Tibial artery (tissue), 4 donors: ENCODE data around the gene CENPL.
"Not testable (repeated sequence)": the region's sequence is repeated elsewhere in the genome, so short reads cannot be mapped to it uniquely, and the experiment has no call there.

Experiments
- DNase-seq, 2 donors: peaks; one replicate each; pipeline ENCODE4 v3.0.0-alpha.2; 2019
- H3K27ac ChIP-seq, 2 donors: fragments of 200-600 bp; sonication (generic) in 1 of 2; 1 replicate in 1 of 2; 2 replicates in 1 of 2; pipeline ENCODE4 v1.5.1; 2018 to 2019; ENCODE audit warnings: mild to moderate bottlenecking in 1 of 2
- H3K27me3 ChIP-seq, 2 donors: fragments of 200-600 bp; sonication (generic) in 1 of 2; one replicate each; pipeline versions ENCODE4 v1.5.1 to v1.6.0; 2016 to 2019
- H3K36me3 ChIP-seq, 3 donors: fragments of 200-600 bp; sonication (generic) in 2 of 3; one replicate each; pipeline ENCODE4 v1.5.1; 2016 to 2019; ENCODE audit warnings: mild to moderate bottlenecking in 2 of 3
- H3K4me1 ChIP-seq, 4 donors: fragments of 200-600 bp; sonication (generic) in 2 of 4; 1 replicate in 3 of 4; 2 replicates in 1 of 4; pipeline ENCODE4 v1.5.1; 2016 to 2019
- H3K4me3 ChIP-seq, 2 donors: fragments of 200-600 bp; sonication (generic) in 1 of 2; 1 replicate in 1 of 2; 2 replicates in 1 of 2; pipeline ENCODE4 v1.5.1; 2018 to 2019; ENCODE audit warnings: mild to moderate bottlenecking in 2 of 2
- H3K9me3 ChIP-seq, 3 donors: fragments of 200-600 bp; sonication (generic) in 1 of 3; one replicate each; pipeline ENCODE4 v1.5.1; 2016 to 2019
- CTCF ChIP-seq, 2 experiments: fragments of 200-600 bp in 1 of 2; fragments of 450-650 bp in 1 of 2; IDR thresholded peaks; one replicate each; pipeline ENCODE4 v1.5.1; 2017 to 2019; ENCODE audit warnings: antibody characterized with exemption in 2 of 2, mild to moderate bottlenecking in 1 of 2, moderate library complexity in 1 of 2
- intact Hi-C: fragments of 100-400 bp; cut with DNase I; formaldehyde crosslinking; loops from one replicate; pipeline ENCODE4 v1.15.0; 2023; ENCODE audit warnings: low total_unique reads

CENPL gene

GRCh38 chr1:173865468-173866164 is 40.9 kb upstream of the CENPL start:
- no peak for DNase-seq
- Histone ChIP-seq H3K4me3 (no peak overlapping the region), H3K36me3 (peaks cover 27 to 58% (median 51%) of the 10 kb centered on the region in 3 donors), H3K27me3 (no peaks in the 10 kb centered on the region), H3K4me1 (peaks cover 0 to 29% (median 8%) of the 10 kb centered on the region in 4 donors), H3K9me3 (no peaks in the 10 kb centered on the region), H3K27ac (peak overlapping the region in 1 of 2 donors; percentile 94)
- intact Hi-C loops, result loop anchor here (5.0 to 10.0 kb wide), 2 partner anchors 38 to 159 kb away; partner anchors contain the start of gene RC3H1
- TF ChIP-seq CTCF (IDR thresholded peaks at IDR 0.05), result no peak

- peaks cover 30 to 65% (median 61%) of the 10 kb centered on the region in 3 donors for H3K36me3 ChIP-seq
Observed at GRCh38 chr1:173864179-173864867, 39.6 kb upstream of the CENPL start.

GRCh38 chr1:173863224-173864161 is 38.8 kb upstream of the CENPL start:
- H3K27me3 ChIP-seq, result no peaks in the 10 kb centered on the region
- peaks cover 39 to 74% (median 67%) of the 10 kb centered on the region in 3 donors for H3K36me3 ChIP-seq
- intact Hi-C loops, result loop anchor here (10.0 kb wide), 1 partner anchor 161 kb away; the partner anchor contains the start of gene RC3H1
- DNase-seq, result no peak
- no peaks in the 10 kb centered on the region for H3K9me3 ChIP-seq
- H3K27ac ChIP-seq, result no peak overlapping the region
- TF ChIP-seq CTCF (IDR thresholded peaks at IDR 0.05), result no peak
- H3K4me3 ChIP-seq, result no peak overlapping the region
- H3K4me1 ChIP-seq, result peaks cover 0 to 18% (median 8%) of the 10 kb centered on the region in 4 donors

More at GRCh38 chr1:173864179-173864867, 39.6 kb upstream of the CENPL start:
- intact Hi-C loops, result loop anchor here (10.0 kb wide), 1 partner anchor 160 kb away; the partner anchor contains the start of gene RC3H1
- TF ChIP-seq CTCF (IDR thresholded peaks at IDR 0.05), result no peak
- H3K27ac ChIP-seq, result no peak overlapping the region
- no peaks in the 10 kb centered on the region for H3K27me3 ChIP-seq
- no peaks in the 10 kb centered on the region for H3K9me3 ChIP-seq
- H3K4me3 ChIP-seq, result no peak overlapping the region
- DNase-seq, result no peak
- peaks cover 0 to 23% (median 8%) of the 10 kb centered on the region in 4 donors for H3K4me1 ChIP-seq

GRCh38 chr1:173862769-173863223 is 38.1 kb upstream of the CENPL start:
- H3K27me3 ChIP-seq, result no peaks in the 10 kb centered on the region
- H3K9me3 ChIP-seq, result no peaks in the 10 kb centered on the region
- intact Hi-C loops, result loop anchor here (10.0 kb wide), 1 partner anchor 162 kb away; the partner anchor contains the start of gene RC3H1
- no peak overlapping the region for H3K27ac ChIP-seq
- H3K4me3 ChIP-seq, result no peak overlapping the region
- H3K36me3 ChIP-seq, result peaks cover 40 to 80% (median 74%) of the 10 kb centered on the region in 3 donors
- DNase-seq, result no peak
- H3K4me1 ChIP-seq, result peaks cover 0 to 18% (median 8%) of the 10 kb centered on the region in 4 donors
- TF ChIP-seq CTCF (IDR thresholded peaks at IDR 0.05), result no peak

GRCh38 chr1:173862146-173862768 is 37.6 kb upstream of the CENPL start:
- not testable (repeated sequence) for H3K9me3 ChIP-seq, H3K27me3 ChIP-seq, H3K4me3 ChIP-seq, H3K27ac ChIP-seq, DNase-seq
- Histone ChIP-seq H3K36me3 (peaks cover 40 to 80% (median 79%) of the 10 kb centered on the region in 3 donors), H3K4me1 (peaks cover 0 to 16% (median 7%) of the 10 kb centered on the region in 4 donors)
- intact Hi-C loops, result loop anchor here (10.0 kb wide), 1 partner anchor 163 kb away; the partner anchor contains the start of gene RC3H1
